HG03342 (cell line): ENCODE results near the gene NPNT.

Source experiments
- ATAC-seq: cut with Tn5 transposase; IDR thresholded peaks from one replicate; pipeline ENCODE4 v1.9.1; 2021; ENCODE audit warnings: mild to moderate bottlenecking, moderate library complexity; ENCODE audit not compliant: unreplicated experiment

Gene NPNT

GRCh38 chr4:105912633-105913032, 17.4 kb downstream of the NPNT start:
- ATAC-seq: no peak

- no peak for ATAC-seq
These were observed 22.0 kb downstream of the NPNT start for GRCh38 chr4:105917171-105917685.

- no peak for ATAC-seq
These were observed 26.0 kb downstream of the NPNT start for GRCh38 chr4:105921301-105921700.

- ATAC-seq: no peak
These were observed 28.4 kb downstream of the NPNT start for GRCh38 chr4:105923497-105924238.

- no peak for ATAC-seq
These were observed 29.1 kb downstream of the NPNT start for GRCh38 chr4:105924341-105924740.

- ATAC-seq: no peak
These were observed 35.4 kb downstream of the NPNT start for GRCh38 chr4:105930698-105931097.

- ATAC-seq: no peak
These were observed 37.8 kb downstream of the NPNT start for GRCh38 chr4:105933083-105933482.

- no peak for ATAC-seq
These were observed 39.1 kb downstream of the NPNT start for GRCh38 chr4:105934386-105934785.

- ATAC-seq: no peak
These were observed 41.6 kb downstream of the NPNT start for GRCh38 chr4:105936901-105937300.

GRCh38 chr4:105937759-105938158, 42.5 kb downstream of the NPNT start:
- ATAC-seq: no peak

- no peak for ATAC-seq
These were observed 48.0 kb downstream of the NPNT start for GRCh38 chr4:105943234-105943633.

GRCh38 chr4:105944540-105944939, 49.3 kb downstream of the NPNT start:
- no peak for ATAC-seq

- no peak for ATAC-seq
These were observed 51.5 kb downstream of the NPNT start for GRCh38 chr4:105946771-105947170.

- ATAC-seq: no peak
These were observed 55.4 kb downstream of the NPNT start for GRCh38 chr4:105950701-105951100.

GRCh38 chr4:105951198-105951597, 55.9 kb downstream of the NPNT start:
- ATAC-seq: no peak

GRCh38 chr4:105952591-105952990, 57.3 kb downstream of the NPNT start:
- ATAC-seq: no peak

- no peak for ATAC-seq
These were observed 61.3 kb downstream of the NPNT start for GRCh38 chr4:105956569-105956968.

- ATAC-seq: no peak
These were observed 62.4 kb downstream of the NPNT start for GRCh38 chr4:105957680-105958079.

GRCh38 chr4:105963461-105964400, 68.5 kb downstream of the NPNT start:
- no peak for ATAC-seq

- ATAC-seq: no peak
These were observed 70.0 kb downstream of the NPNT start for GRCh38 chr4:105965183-105965800.

- ATAC-seq: no peak
These were observed 70.8 kb downstream of the NPNT start for GRCh38 chr4:105966051-105966450.
